Lung (tissue), 12 donors: ENCODE data around the gene APPBP2. TPM values are rescaled to one million over a fixed set of nuclear protein-coding genes. Genes with fewer than 3 reads are reported as not detected.
"Not testable (repeated sequence)": the region's sequence is repeated elsewhere in the genome, so short reads cannot be mapped to it uniquely, and the experiment has no call there.

ENCODE experiments used
- ATAC-seq: fragments of 200-7000 bp; cut with Tn5 transposase; one replicate; pipeline ENCODE4 v1.9.1; 2020; ENCODE audit warnings: moderate number of reproducible peaks; ENCODE audit not compliant: insufficient read depth, low FRiP score
- DNase-seq, 3 donors: peaks; one replicate each; pipeline ENCODE4 v3.0.0-alpha.2; 2013 to 2017
- H3K27ac ChIP-seq, 2 donors: one replicate each; pipeline ENCODE4 v1.5.1; 2013; ENCODE audit warnings: mild to moderate bottlenecking in 2 of 2, moderate library complexity in 2 of 2, control low read depth in 1 of 2, inconsistent platforms in 1 of 2, low read depth in 1 of 2, low read length in 1 of 2
- H3K27me3 ChIP-seq, 3 donors: one replicate each; pipeline ENCODE4 v1.5.1; 2013; ENCODE audit warnings: low read length in 2 of 3; ENCODE audit not compliant: control insufficient read depth in 3 of 3, insufficient read depth in 3 of 3
- H3K36me3 ChIP-seq, 4 donors: one replicate each; pipeline ENCODE4 v1.5.1; 2013; ENCODE audit warnings: low read length in 4 of 4, mild to moderate bottlenecking in 1 of 4, moderate library complexity in 1 of 4; ENCODE audit not compliant: control insufficient read depth in 4 of 4, insufficient read depth in 4 of 4
- H3K4me1 ChIP-seq, 5 donors: one replicate each; pipeline ENCODE4 v1.5.1; 2013; ENCODE audit warnings: low read length in 5 of 5, mild to moderate bottlenecking in 2 of 5, moderate library complexity in 1 of 5; ENCODE audit not compliant: control insufficient read depth in 5 of 5, insufficient read depth in 5 of 5
- H3K4me3 ChIP-seq: one replicate; pipeline ENCODE4 v1.5.1; 2013; ENCODE audit warnings: mild to moderate bottlenecking, control low read depth, moderate library complexity
- H3K9ac ChIP-seq, 2 donors: one replicate each; pipeline ENCODE4 v1.5.1; 2013; ENCODE audit warnings: low read length in 2 of 2, control low read depth in 1 of 2; ENCODE audit not compliant: insufficient read depth in 1 of 2
- H3K9me3 ChIP-seq, 4 donors: one replicate each; pipeline ENCODE4 v1.5.1; 2013; ENCODE audit warnings: low read length in 3 of 4, mild to moderate bottlenecking in 1 of 4, moderate library complexity in 1 of 4; ENCODE audit not compliant: control insufficient read depth in 4 of 4, insufficient read depth in 3 of 4
- WGBS, 2 donors: extraction: QIAGEN DNeasy Blood & Tissue Kit; methylation state at CpG; one replicate each; pipeline ENCODE4 v1.1.7; 2013; 5-methylcytosine and 5-hydroxymethylcytosine counted together
- polyA plus RNA-seq, 2 donors: library from polyadenylated mRNA; stranded (reverse); fragments of 200-250 nt; gene quantifications; one replicate each; pipeline ENCODE4 v1.2.1, GENCODE V29; 2013
- total RNA-seq, 2 donors: library from RNA; depleted of rRNA in 1 of 2; stranded (reverse); fragments of >200 nt in 1 of 2; gene quantifications; one replicate each; pipeline ENCODE4 v1.2.1, GENCODE V29; 2014 to 2021
- TF ChIP-seq, protein P1 (sequence below): IDR thresholded peaks from 2 replicates; pipeline ENCODE4 v1.5.1; 2012; ENCODE audit warnings: mild to moderate bottlenecking; ENCODE audit errors: control extremely low read depth, extremely low read depth
- donor health status: control.
- donor health status: control.
- donor health status: Bipolar disorder and iron deficiency.
- donor health status: healthy.
- donor health status: DM: yes; HTN: yes; CAD: no.

The APPBP2 gene
- total and polyA plus RNA-seq, 4 donors, result 5.7 to 57.8 (median 20.6) TPM

DNA sequence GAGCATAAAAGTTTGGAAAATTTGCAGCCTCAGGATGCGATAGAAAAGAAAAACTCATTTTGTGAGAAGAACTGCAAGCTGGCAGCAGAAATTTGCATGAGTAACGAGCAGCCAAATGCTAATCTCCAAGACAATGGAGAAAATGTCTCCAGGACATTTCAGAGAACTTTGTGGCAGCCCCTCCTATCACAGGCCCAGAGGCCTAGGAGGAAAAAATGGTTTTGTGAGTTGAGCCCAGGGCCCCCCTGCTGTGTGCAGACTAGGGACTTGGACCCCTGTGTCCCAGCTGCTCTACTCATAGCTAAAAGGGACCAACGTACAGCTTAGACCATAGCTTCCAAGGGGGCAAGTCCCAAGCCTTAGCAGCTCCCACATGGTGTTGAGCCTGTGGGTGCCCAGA is 34.3 kb downstream of the APPBP2 start:
- Histone ChIP-seq H3K9me3 (peaks cover 0 to 13% (median 5%) of the 10 kb centered on the region in 4 donors), H3K4me3 (no peak overlapping the region), H3K9ac (no peak overlapping the region), H3K27me3 (no peaks in the 10 kb centered on the region), H3K4me1 (no peaks in the 10 kb centered on the region), H3K36me3 (peaks cover 25 to 70% (median 46%) of the 10 kb centered on the region in 4 donors), H3K27ac (no peak overlapping the region)
- DNase-seq (no peak), ATAC-seq (no peak)
- 96 to 99% methylated on average over 3 of the region's 3 CpGs for WGBS, 2 donors
- TF ChIP-seq, protein P1, sequence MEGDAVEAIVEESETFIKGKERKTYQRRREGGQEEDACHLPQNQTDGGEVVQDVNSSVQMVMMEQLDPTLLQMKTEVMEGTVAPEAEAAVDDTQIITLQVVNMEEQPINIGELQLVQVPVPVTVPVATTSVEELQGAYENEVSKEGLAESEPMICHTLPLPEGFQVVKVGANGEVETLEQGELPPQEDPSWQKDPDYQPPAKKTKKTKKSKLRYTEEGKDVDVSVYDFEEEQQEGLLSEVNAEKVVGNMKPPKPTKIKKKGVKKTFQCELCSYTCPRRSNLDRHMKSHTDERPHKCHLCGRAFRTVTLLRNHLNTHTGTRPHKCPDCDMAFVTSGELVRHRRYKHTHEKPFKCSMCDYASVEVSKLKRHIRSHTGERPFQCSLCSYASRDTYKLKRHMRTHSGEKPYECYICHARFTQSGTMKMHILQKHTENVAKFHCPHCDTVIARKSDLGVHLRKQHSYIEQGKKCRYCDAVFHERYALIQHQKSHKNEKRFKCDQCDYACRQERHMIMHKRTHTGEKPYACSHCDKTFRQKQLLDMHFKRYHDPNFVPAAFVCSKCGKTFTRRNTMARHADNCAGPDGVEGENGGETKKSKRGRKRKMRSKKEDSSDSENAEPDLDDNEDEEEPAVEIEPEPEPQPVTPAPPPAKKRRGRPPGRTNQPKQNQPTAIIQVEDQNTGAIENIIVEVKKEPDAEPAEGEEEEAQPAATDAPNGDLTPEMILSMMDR, result no peak

DNA sequence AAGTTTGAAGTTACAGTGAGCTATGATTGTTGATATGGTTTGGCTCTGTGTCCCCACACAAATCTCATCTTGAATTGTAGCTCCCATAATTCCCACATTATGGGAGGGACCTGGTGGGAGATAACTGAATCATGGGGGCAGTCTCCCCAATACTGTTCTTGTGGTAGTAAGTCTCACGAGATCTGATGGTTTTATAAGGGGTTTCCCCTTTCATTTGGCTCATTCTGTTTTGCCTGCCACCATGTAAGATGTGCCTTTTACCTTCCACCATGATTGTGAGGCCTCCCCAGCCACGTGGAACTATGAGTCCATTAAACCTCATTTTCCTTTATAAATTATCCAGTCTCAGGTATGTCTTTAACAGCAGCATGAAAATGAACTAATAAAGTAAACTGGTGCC is 35.4 kb downstream of the APPBP2 start:
- not testable (repeated sequence) for H3K9ac ChIP-seq, ATAC-seq, H3K27ac ChIP-seq, DNase-seq, H3K27me3 ChIP-seq, H3K4me3 ChIP-seq, H3K4me1 ChIP-seq
- 98 to 99% methylated on average over 2 of the region's 2 CpGs for WGBS, 2 donors
- peaks cover 0 to 13% (median 4%) of the 10 kb centered on the region in 4 donors for H3K9me3 ChIP-seq
- peaks cover 25 to 64% (median 45%) of the 10 kb centered on the region in 4 donors for H3K36me3 ChIP-seq

DNA sequence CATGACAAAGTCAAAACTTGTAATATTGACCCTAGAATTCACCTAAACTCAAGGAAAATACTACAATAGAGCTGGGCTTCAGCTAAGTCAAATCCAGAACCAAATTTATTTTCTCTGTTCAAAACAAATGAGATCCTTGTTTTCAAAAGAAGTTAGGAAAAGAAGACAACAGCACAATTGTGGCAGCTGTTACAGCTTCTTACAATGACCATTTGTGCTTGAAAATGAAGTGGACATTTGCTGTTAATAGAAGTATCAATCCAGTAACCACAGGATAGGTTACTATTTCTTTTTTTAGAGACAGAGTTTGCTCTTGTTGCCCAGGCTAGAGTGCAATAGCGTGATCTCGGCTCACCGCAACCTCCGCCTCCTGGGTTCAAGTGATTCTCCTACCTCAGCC is 44.4 kb downstream of the APPBP2 start:
- Histone ChIP-seq H3K4me3 (no peak overlapping the region), H3K27me3 (no peaks in the 10 kb centered on the region), H3K9ac (no peak overlapping the region), H3K27ac (no peak overlapping the region), H3K9me3 (no peaks in the 10 kb centered on the region), H3K36me3 (peaks cover 0 to 12% (median 7%) of the 10 kb centered on the region in 4 donors), H3K4me1 (no peaks in the 10 kb centered on the region)
- TF ChIP-seq, protein P1, result no peak
- DNase-seq (no peak), ATAC-seq (no peak)
- WGBS, 2 donors, result 99 to 100% methylated on average over 4 of the region's 4 CpGs

DNA sequence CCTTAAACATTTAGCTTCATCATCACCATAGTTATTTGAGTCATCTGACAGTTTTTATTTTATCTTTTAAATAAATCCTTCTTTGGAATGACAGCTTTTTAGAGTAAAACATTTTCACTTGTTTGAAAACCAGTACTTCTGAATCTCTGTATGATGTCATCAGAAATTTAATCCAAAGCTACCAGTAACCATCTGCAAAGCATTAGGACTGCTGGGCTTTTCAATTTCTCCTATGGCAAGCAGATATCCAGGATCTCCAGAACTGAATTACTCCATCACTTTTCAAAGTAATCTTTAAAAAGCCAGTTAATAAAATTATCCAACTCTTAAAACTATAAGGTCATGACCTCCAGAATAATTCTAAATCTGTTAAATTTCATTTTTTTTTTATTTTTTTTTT is 52.3 kb downstream of the APPBP2 start:
- Histone ChIP-seq H3K4me1 (peaks cover 2 to 7% (median 4%) of the 10 kb centered on the region in 5 donors), H3K9ac (no peak overlapping the region), H3K27ac (no peak overlapping the region), H3K4me3 (no peak overlapping the region), H3K9me3 (no peaks in the 10 kb centered on the region), H3K36me3 (peaks cover 1 to 23% (median 8%) of the 10 kb centered on the region in 4 donors), H3K27me3 (no peaks in the 10 kb centered on the region)
- DNase-seq (no peak), ATAC-seq (no peak)
- TF ChIP-seq, protein P1, result no peak
